NCI-H2196 treated with DMSO at 0.1 percent for 48 hours (cell line): Measurements from ENCODE around the gene RBFOX1.

Source experiments
- DNase-seq: peaks from one replicate; lab custom pipeline; 2025; ENCODE audit not compliant: unreplicated experiment; lab: John Stamatoyannopoulos, UW

The RBFOX1 gene

DNA sequence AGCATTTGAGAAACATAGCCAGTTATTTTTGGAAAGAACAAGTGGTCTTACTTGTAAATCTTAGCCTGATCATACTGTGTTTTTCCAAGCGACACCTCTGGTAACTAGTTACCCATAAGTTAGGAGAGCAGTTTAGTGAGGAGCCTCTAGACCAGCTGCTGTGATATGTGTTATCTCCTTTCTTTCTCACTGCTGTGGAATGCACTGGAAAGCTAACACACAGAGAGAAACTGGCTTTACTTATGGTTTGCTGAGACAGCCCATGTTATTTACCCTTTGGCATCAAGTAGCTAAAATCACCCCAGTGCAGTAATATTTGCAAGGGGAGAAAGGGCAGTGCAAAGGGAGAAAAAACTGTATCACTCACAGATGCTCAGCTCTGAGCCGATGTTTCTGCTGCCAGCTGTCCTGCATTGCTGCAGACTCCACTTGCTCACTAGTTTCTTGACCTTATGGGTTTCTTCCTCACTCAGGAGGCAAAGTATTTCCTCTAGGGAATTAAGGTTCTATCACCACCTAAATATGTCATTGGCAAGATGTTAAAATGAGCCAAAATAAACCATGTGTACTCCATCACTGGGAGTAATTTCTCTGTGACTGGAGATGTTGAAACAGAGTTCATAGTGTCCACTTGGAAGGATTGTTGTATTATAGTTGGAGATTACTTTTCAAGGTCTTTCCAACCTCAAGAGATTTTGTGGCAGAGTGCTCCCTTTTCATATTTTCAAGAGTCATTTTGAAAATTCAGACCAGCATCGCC lies 2.3 kb downstream of the RBFOX1 start:
- no peak for DNase-seq

GRCh38 chr16:7335991-7336634 lies 3.5 kb downstream of the RBFOX1 start:
- DNase-seq: no peak

DNA sequence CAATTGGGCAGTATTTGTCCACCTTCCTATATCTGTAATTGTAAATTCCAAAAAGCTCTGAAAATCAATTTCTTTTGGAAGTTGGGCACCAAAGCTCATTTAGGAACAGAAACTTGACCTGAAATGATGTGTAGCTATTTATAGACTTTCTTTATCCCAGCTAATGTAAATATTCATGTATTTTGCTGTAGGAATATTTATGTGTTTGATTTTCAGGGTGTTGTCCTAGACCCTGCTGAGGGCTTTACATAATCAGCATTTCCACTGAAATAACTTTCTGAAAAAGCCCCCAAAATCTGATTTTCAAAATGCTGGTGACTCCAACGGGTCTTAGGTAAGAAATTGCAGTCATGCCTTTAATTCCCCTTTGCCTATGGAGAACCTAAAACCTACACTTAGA lies 4.1 kb downstream of the RBFOX1 start:
- DNase-seq: no peak

GRCh38 chr16:7338826-7339225 lies 6.2 kb downstream of the RBFOX1 start:
- no peak for DNase-seq

DNA sequence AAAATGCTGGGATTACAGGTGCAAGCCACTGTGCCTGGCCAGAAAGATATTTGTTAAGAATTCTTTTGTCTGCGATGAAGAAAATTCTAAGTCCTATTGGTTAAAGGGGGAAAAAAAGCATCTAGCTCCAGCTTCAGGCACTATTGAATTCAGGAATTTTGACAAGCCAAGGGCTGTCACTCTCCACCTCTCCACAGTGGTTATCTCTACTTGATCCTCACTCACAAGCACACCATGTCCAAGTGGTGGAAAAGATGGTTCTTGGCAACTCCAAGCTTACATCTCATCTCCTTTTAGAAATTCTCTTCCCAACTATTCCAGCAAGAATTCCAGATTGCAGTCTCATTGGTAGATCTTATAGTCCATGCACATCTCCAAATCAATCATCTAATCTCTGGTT lies 7.1 kb downstream of the RBFOX1 start:
- no peak for DNase-seq

DNA sequence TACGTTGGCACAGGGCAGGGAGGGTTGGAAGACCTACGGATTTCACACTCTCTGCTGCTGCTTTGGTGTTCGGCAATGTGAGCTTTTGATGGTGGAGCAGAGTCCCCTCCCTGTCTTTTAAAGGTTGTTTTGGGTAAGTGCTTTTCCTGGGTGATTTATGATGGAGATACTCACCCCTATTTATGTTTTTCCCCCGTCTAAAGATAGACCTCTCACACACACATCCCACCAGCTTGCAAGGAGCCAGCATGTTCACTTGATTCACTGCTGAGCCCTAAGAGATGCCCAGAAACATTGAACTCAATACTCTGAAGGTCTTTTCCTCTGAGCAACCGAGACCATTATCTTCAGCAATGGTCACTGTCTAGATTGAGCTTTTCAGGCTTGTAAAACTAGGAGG lies 8.3 kb downstream of the RBFOX1 start:
- DNase-seq: no peak

DNA sequence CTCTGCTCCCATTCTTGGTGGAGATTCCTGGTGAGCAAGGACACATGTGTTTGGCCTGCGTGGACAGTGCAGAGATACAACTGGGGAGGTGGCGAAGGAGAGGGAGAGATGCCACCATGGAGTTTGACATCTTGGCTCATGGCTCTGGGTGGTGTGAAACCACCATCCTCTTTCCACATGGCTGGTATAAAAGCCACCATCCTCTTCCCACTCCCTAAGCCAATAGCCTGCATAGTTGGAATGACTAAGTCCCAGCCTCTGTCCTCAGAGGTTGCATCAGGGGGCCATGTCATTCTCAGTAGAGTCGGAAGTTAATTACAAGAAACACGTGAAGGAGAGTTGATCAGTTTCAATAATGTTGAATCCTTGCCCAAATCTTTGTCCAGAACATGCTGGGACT lies 10.0 kb downstream of the RBFOX1 start:
- DNase-seq: no peak

GRCh38 chr16:7343243-7343642 lies 10.6 kb downstream of the RBFOX1 start:
- DNase-seq: no peak

DNA sequence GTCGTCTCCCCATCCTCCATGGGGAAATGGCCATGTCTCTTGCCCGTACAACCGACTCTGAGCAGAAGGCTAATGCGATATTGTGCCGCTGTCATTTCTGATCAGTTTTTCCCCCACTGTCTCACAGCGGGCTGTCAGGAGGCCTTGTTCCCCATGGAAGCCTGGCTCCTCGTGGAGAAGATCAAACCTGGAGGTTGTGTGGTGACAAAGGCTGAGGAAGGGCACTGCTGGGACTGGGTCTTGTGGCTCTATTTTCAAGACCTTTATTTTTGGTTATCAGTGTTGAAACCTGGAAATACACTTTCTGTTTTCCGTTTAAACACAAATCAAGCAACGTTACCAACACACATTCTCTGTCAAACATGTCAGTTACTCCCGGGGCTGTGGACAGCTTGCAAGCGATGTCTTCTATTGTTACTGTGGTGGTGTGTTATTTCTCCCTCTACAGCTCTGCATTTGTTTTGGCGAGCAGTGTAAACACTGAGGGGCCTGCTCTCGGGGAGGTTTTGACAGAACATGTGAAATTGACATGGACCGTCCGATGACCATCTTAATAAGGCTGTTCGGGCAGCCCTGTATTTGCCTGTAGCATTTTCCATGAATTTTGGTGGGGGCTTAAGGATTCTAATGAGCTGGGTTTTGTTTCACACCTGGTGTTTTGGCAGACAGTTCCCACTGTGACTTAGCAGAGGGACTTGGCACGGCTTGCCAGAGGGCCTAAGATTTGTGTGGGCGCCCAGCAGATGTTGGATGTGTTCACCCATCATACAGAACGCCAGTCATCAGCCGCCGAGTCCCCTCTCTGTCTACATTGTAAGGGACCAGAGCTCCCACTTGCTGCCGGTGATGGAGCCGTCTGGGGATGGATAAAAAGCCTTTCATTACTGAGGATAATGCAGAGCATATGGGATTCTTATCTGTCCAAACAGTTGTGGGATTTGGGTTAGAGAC lies 12.5 kb downstream of the RBFOX1 start:
- no peak for DNase-seq

GRCh38 chr16:7350806-7351205 lies 18.2 kb downstream of the RBFOX1 start:
- DNase-seq: no peak

GRCh38 chr16:7351610-7352510 lies 19.2 kb downstream of the RBFOX1 start:
- no peak for DNase-seq

DNA sequence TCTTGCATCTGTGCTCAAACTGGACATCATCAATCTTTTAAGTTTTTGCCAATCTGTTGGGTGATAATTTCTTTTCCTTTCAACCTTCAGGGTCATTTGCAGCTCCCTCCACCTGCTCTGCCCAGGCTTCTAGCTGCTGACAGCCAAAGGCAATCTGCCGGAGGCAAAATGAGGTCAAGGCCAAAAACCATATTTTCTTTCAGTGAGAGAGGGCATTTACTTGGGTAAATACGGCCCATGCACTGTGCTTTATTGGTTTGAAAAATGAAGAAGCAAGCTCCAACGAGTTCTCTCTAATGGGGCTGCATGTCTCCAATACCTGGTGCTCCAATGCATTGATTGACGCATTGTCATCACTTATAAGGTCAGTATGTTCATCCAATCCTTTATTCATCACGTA lies 23.1 kb downstream of the RBFOX1 start:
- no peak for DNase-seq

DNA sequence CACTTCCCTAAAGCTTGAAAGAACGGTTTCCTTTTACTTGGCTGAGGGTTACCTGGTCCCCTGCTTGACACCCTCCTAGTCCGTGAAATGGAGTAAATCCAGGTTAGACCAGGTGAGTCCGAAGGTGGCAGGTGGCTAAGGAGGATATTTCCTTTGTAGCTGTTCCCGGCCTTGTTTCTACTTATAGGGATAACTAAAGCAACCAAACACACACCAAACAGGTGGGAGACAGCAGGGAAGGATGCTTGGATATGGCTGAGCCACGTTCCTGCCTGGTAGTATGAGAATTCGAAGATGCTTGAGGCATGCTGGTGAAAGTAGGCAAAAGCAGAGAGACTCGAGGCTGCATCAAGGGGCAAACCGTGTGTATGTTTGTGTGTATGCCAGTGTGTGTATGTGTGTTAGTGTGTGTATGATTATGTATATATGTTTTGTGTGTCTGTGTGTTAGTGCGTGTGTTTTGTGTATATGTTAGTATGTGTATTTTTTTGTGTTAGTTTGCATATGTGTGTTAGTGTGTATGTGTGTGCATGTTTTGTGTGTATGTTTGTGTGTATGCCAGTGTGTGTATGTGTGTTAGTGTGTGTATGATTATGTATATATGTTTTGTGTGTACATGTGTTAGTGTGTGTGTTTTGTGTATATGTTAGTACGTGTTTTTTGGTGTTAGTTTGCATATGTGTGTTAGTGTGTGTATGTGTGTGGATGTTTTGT lies 28.9 kb downstream of the RBFOX1 start:
- no peak for DNase-seq

DNA sequence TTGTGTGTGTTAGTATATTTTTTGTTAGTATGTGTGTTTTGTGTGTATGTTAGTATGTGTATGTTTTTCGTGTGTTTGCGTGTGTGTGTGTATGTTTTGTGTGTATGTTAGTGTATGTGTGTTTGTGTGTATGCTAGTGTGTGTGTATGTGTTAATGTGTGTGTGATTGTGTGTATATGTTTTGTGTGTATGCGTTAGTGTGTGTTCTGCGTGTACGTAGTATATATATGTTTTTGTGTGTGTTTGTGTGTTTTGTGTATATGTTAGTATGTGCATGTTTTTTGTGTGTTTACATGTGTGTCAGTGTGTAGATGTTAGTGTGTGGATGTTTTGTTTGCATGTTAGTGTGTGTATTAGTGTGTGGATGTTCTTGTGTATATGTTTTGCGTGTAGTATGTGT lies 29.6 kb downstream of the RBFOX1 start:
- no peak for DNase-seq

GRCh38 chr16:7363422-7364417 lies 31.1 kb downstream of the RBFOX1 start:
- DNase-seq: no peak

DNA sequence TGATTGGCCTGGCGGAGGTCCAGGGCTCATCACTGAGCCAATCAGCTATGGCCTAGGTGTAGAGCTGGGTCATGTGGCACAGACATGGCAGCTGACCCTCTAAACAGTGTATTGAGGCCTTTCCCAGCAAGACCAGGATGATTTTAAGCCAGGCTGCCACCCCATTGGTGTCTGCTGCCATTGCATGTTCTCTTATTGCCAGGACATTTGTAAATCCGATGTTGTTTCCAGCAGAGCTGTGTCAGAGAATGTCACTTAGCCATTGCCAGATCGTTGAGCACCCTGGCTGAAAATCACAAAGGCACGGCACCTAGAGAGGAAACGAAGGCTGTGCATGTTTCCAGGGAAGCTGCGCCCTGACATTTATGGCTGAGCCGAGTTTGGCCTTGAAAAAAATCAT lies 33.4 kb downstream of the RBFOX1 start:
- DNase-seq: no peak

DNA sequence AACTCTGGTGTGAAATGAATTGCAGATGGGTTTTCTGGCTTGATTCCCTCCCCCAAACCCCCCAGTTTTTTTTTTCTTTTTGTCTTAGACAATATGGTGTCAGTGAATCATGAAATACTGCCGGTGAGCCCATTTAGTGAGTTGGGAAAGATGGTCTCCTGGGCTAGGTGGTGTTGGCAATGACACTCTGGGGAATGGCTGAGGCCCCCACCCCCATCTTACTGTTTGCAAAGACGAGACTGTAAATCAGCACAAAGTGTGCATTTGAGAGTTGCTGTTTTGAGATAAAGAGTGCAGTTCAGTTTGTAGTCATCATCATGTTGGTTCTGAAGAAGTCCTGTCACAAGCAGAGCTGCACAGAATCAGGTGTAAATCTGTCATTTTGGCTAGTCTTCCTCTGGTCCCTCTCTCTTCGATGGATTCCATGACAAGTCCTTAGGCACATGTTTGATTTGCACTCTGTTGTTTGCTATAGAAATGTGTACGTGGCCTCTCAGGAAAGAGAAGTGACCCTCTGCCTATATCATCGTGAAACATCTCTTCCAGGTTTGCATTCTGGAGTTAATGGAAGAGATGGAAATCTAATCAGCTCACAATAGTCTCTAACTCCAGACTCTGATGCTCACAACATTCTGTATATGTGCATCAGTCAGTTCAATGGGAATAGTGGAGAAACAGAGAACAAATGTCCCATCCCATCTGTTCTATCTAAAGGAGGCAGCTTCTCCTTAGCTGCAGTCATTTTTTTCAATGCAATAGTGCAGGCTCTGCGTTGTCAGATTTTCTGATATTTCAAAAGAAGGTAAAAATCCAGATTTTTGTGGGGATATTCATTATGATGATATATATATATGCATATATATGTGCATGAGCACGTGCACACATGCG lies 34.6 kb downstream of the RBFOX1 start:
- no peak for DNase-seq

DNA sequence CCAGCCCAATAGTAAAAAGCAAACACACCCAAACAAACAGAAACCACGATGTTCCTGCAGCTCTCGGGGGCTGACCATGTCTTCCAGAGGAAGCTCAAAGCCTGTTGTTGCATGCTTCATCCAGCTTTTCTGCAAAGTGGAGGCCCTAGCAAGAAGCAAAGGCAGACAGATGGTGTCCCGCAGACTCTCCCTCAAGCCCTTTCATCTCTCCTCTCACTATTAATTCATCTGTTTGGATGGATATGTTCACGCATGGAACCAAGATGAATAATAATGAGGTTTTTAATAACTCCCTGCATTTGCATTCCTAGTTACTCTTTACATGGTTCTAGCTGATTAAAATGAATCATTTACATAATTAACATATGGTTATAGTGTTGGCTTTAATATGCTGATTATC lies 36.6 kb downstream of the RBFOX1 start:
- DNase-seq: no peak
